Stimulated activated CD8-positive, alpha-beta memory T cell treated with anti-CD3 and anti-CD28 coated beads, Interleukin-12 subunit alpha, Interleukin-12 subunit beta, amount 100 ng/mL, for 24 hours (primary cell): ENCODE measurements around the gene NIPBL.
"Not testable (repeated sequence)": the region's sequence is repeated elsewhere in the genome, so short reads cannot be mapped to it uniquely, and the experiment has no call there.

Experiments used
- DNase-seq: peaks from one replicate; pipeline ENCODE4 v3.0.0-alpha.2; 2020; ENCODE audit errors: extremely low read depth

The NIPBL gene

GRCh38 chr5:37090123-37090726, 213.7 kb downstream of the NIPBL start:
- DNase-seq = no peak

GRCh38 chr5:37090781-37091180, 214.2 kb downstream of the NIPBL start:
- no peak for DNase-seq

GRCh38 chr5:37093795-37094194, 217.2 kb downstream of the NIPBL start:
- DNase-seq = not testable (repeated sequence)

- DNase-seq = not testable (repeated sequence)
Measured at GRCh38 chr5:37099267-37099666, 222.7 kb downstream of the NIPBL start.

- no peak for DNase-seq
Measured at GRCh38 chr5:37103302-37103701, 226.7 kb downstream of the NIPBL start.

GRCh38 chr5:37109338-37109737, 232.8 kb downstream of the NIPBL start:
- no peak for DNase-seq

GRCh38 chr5:37110135-37110534, 233.6 kb downstream of the NIPBL start:
- no peak for DNase-seq

- DNase-seq = no peak
Measured at GRCh38 chr5:37111426-37112382, 235.1 kb downstream of the NIPBL start.

- no peak for DNase-seq
Measured at GRCh38 chr5:37112383-37112991, 235.9 kb downstream of the NIPBL start.
